Calu3 (cell line): Measurements from ENCODE around the gene PIGZ. TPM values are rescaled to one million over a fixed set of nuclear protein-coding genes. Genes with fewer than 3 reads are reported as not detected.

Experiments used
- BruUV-seq: library from RNA; stranded (reverse); fragments of 400-500 nt; replicated peaks from 2 replicates; lab custom pipeline; 2021; lab: Mats Ljungman, UMichigan
- CTCF ChIA-PET: fragments of 300-600 bp; sonication (Branson Sonifier 250); formaldehyde crosslinking; loops from one replicate; lab custom pipeline; 2022; ENCODE audit warnings: antibody characterized with exemption; lab: Charles Lee
- DNase-seq: peaks from one replicate; pipeline ENCODE4 v3.0.0; 2022
- H3K27ac Mint-ChIP-seq: one replicate; pipeline ENCODE4 v1.8.0; 2022; ENCODE audit warnings: mixed read lengths; ENCODE audit not compliant: unreplicated experiment
- H3K27me3 Mint-ChIP-seq: one replicate; pipeline ENCODE4 v1.8.0; 2022; ENCODE audit warnings: mixed read lengths; ENCODE audit not compliant: unreplicated experiment
- H3K36me3 Mint-ChIP-seq: one replicate; pipeline ENCODE4 v1.8.0; 2022; ENCODE audit warnings: mild to moderate bottlenecking, moderate library complexity, mixed read lengths; ENCODE audit not compliant: insufficient read depth, unreplicated experiment
- H3K4me1 Mint-ChIP-seq: one replicate; pipeline ENCODE4 v1.8.0; 2022; ENCODE audit warnings: mild to moderate bottlenecking, low read depth, mixed read lengths; ENCODE audit not compliant: unreplicated experiment
- H3K4me3 Mint-ChIP-seq: one replicate; pipeline ENCODE4 v1.8.0; 2022; ENCODE audit warnings: mild to moderate bottlenecking, low read depth, moderate library complexity, mixed read lengths; ENCODE audit not compliant: unreplicated experiment
- H3K9me3 Mint-ChIP-seq: one replicate; pipeline ENCODE4 v1.8.0; 2022; ENCODE audit warnings: low read depth, mixed read lengths; ENCODE audit not compliant: unreplicated experiment
- intact Hi-C: fragments of 100-400 bp; cut with micrococcal nuclease; formaldehyde crosslinking; loops from one replicate; pipeline ENCODE4 v1.10.0; 2022; ENCODE audit not compliant: unreplicated experiment
- total RNA-seq: library from RNA; stranded (reverse); gene quantifications from 2 replicates; pipeline ENCODE4 v1.2.3, GENCODE V29; 2022
- TF ChIP-seq, protein P1 (sequence below): fragments of 200-600 bp; IDR thresholded peaks from one replicate; pipeline ENCODE4 v1.8.0; 2022; ENCODE audit warnings: antibody characterized with exemption; ENCODE audit not compliant: unreplicated experiment

The PIGZ gene
- total RNA-seq, 1 experiment from 2014 or later = 6.7 TPM

DNA sequence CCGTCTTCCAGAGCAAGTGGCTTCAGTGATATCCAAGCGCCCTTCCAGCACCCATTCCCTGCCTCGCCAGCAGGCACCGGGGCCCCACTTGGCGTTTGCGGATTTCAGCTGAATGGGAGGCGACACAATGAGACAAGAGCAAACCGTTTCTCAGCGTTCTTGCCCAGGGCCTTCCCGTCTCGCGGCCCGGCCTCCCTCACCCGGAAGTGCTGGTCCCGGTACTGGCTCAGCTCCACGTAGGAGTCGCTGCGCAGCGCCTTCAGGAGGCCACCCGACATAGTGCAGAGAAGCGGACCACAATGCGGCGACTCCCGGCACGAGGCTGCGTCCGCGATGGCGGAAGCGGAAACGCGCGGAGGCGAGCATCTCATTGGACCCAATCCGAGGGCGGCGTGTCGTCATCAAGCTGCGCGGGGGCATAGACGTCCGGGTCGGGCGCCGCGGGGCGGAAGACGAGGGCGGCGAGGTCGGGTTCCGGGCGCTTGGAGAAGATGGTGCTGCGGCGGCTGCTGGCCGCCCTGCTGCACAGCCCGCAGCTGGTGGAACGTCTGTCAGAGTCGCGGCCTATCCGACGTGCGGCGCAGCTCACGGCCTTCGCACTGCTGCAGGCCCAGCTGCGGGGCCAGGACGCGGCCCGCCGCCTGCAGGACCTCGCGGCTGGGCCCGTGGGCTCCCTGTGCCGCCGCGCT is 26.3 kb downstream of the PIGZ start, which contains the start of gene NCBP2:
Gene NCBP2, minus strand, starts transcription at position 303 of the 689 bp plus-strand sequence. Its CDS starts 25 bp downstream, at position 278.
- DNase-seq = peak; percentile 99
- Mint-ChIP-seq H3K27me3 (no peaks in the 10 kb centered on the region), H3K4me1 (peaks cover 9% of the 10 kb centered on the region), H3K9me3 (no peaks in the 10 kb centered on the region), H3K27ac (peak within 1 kb of the TSS; percentile 97), H3K4me3 (peak within 1 kb of the TSS; percentile 96), H3K36me3 (peaks cover 85% of the 10 kb centered on the region)
- TF ChIP-seq, protein P1, sequence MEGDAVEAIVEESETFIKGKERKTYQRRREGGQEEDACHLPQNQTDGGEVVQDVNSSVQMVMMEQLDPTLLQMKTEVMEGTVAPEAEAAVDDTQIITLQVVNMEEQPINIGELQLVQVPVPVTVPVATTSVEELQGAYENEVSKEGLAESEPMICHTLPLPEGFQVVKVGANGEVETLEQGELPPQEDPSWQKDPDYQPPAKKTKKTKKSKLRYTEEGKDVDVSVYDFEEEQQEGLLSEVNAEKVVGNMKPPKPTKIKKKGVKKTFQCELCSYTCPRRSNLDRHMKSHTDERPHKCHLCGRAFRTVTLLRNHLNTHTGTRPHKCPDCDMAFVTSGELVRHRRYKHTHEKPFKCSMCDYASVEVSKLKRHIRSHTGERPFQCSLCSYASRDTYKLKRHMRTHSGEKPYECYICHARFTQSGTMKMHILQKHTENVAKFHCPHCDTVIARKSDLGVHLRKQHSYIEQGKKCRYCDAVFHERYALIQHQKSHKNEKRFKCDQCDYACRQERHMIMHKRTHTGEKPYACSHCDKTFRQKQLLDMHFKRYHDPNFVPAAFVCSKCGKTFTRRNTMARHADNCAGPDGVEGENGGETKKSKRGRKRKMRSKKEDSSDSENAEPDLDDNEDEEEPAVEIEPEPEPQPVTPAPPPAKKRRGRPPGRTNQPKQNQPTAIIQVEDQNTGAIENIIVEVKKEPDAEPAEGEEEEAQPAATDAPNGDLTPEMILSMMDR = peak; percentile 52
- intact Hi-C loops = loop anchor here (5.0 to 10.0 kb wide), 2 partner anchors 105 to 338 kb away; no protein-coding TSS in a partner anchor
- CTCF ChIA-PET = interaction anchor here (0.6 to 2.0 kb wide), 6 partner anchors 19 to 374 kb away, joined by 3 to 12 read pairs (median 4); partner anchors contain the start of genes FBXO45 and WDR53
- BruUV-seq = no TSS peak

DNA sequence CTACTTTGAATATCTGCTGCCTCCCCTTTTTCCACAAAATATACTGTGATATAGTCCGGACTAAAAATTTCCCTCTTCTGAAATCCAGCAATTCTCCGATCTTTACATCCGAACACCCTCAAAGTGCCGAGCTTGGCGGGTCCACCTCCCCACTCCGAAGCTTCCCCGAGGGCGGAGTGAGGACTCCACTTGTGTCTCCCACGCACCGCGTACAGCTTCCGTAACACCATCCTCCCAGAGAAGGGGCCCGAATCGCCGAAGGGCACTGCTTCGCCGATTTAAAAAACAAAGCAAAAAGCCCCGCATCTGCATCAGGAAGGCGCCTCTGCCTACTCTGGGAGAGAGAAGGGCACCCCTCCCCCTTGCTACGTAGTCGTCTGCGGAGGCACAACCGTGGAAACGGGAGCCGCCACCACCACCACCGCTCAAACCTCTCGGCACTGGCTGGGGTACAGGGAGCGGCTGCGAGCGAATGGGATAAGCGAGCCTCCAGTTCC is 26.9 kb downstream of the PIGZ start:
- CTCF ChIA-PET = interaction anchor here (0.6 to 2.0 kb wide), 4 partner anchors 19 to 373 kb away, joined by 3 to 12 read pairs (median 4); partner anchors contain the start of genes FBXO45 and WDR53
- intact Hi-C loops = loop anchor here (5.0 to 10.0 kb wide), 2 partner anchors 104 to 337 kb away; no protein-coding TSS in a partner anchor
- Mint-ChIP-seq H3K27ac (peak overlapping the region; percentile 97), H3K27me3 (no peaks in the 10 kb centered on the region), H3K9me3 (no peaks in the 10 kb centered on the region), H3K4me1 (peaks cover 9% of the 10 kb centered on the region), H3K4me3 (peak overlapping the region; percentile 96), H3K36me3 (peaks cover 85% of the 10 kb centered on the region)
- DNase-seq = peak; percentile 59
- TF ChIP-seq, protein P1 = no peak
- BruUV-seq = TSS peak; percentile 67

DNA sequence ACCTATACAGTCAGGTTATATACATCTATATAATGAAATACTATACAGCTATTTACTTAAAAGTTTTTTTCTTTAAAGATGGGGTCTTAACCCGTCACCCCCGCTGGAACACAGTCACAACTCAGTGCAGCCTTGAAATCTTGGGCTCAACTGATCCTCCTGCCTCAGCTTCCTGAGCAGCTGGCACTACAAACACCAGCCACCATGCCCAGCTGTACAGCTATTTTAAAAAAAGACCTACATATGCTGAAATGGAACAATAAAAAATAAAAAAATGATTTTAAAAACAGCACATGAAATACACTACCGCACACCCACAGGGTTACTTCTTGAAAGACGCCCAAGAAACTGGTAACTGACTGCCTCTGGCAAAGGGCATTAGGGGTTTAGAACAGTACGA is 30.1 kb downstream of the PIGZ start:
- H3K27ac Mint-ChIP-seq = no peak overlapping the region
- H3K9me3 Mint-ChIP-seq = no peaks in the 10 kb centered on the region
- intact Hi-C loops = no loop called here
- peaks cover 90% of the 10 kb centered on the region for H3K36me3 Mint-ChIP-seq
- no peak for DNase-seq
- no TSS peak for BruUV-seq
- peaks cover 9% of the 10 kb centered on the region for H3K4me1 Mint-ChIP-seq
- TF ChIP-seq, protein P1 = no peak
- CTCF ChIA-PET = no interaction called here
- H3K4me3 Mint-ChIP-seq = no peak overlapping the region
- no peaks in the 10 kb centered on the region for H3K27me3 Mint-ChIP-seq

DNA sequence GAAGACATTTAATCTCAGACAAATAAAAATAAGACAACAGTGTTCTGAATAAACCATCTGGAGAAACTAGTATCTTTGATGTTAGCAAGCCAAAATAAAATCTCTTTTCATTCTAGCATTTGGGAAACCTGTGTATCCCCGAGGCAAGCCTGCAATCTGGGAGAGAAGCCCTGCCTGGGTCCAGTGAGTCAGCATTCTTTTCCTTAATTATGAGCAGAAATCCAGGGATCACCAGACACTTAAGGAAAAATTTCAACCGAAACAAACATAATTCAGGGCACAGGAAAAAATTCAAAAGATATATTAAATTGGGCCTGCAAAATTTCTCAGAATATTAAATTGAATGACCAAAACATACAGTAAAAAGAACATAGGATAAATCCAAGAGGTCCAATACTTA is 30.5 kb downstream of the PIGZ start:
- intact Hi-C loops = no loop called here
- CTCF ChIA-PET = no interaction called here
- TF ChIP-seq, protein P1 = no peak
- no peak overlapping the region for H3K27ac Mint-ChIP-seq
- H3K27me3 Mint-ChIP-seq = no peaks in the 10 kb centered on the region
- no peak for DNase-seq
- H3K4me1 Mint-ChIP-seq = peaks cover 9% of the 10 kb centered on the region
- no TSS peak for BruUV-seq
- no peaks in the 10 kb centered on the region for H3K9me3 Mint-ChIP-seq
- H3K4me3 Mint-ChIP-seq = no peak overlapping the region
- H3K36me3 Mint-ChIP-seq = peaks cover 88% of the 10 kb centered on the region
